ENCODE data around the gene MAP4K4.

MAP4K4 gene

GRCh38 chr2:101816598-101816997 is 119.1 kb downstream of the MAP4K4 start:
- no peak for DNase-seq (ENCODE audit: low read depth)

DNA sequence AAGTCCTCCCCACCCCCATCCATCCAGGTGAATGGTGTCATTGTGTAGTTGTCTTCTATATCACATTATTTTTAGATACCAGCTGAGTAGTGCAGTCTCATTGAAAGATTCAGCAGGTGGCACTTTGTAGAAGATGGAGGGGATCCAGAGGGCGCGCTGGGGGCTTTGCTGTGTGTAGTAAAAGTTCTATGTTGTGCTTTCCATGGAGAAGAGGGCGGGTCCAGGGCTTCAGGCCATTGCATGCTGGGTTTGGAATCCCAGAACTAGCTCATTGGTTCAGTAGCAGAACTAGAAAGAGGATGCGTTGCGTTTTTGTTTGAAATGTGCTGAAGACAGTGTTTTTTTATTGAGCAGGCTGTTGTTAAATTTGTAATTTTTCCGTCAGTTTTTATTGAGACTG is 120.0 kb downstream of the MAP4K4 start:
- no peak for DNase-seq (ENCODE audit: low read depth)

DNA sequence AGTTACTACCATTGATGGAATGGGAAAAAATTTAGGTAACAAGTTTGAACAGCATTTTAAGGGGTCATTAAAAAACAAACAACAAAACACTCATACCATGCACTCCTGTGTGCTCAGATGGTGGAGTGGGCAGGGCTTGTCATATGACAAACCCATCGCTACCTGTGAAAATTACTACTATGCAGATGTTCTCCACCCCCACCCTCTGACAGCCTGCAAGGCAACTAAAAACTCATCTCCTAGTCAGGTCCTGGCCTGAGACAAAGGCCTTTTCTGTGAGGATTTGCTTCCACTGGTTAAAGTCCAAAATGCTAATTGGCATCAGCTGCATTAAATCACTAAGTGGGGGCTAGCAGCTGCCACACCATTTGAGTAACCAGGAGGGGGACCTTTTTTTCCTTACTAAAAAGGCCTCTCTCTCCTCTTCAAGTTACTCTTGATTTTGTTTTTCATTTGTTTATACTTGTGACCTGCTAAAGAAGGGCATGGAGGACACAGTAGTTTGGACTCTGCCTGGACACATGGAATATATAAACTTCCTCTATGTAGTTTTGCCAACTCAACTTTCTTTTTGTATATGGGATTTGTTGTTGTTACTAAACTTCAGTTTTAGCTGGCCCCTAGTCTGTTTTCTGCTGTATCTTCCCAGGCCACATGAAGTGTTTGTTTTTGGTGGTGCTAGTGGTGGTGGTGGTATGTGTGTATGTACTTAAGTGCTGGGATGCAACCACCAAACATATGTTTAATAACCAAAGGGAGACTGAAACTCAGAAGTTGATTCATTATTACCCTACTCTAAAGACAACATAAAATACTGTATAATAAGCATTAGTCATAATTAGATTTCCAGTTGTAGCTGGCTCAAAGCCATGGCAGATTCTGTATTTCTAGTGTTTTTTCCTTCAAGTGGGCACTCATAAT is 121.3 kb downstream of the MAP4K4 start:
- DNase-seq (ENCODE audit: low read depth), result peak; percentile 78

DNA sequence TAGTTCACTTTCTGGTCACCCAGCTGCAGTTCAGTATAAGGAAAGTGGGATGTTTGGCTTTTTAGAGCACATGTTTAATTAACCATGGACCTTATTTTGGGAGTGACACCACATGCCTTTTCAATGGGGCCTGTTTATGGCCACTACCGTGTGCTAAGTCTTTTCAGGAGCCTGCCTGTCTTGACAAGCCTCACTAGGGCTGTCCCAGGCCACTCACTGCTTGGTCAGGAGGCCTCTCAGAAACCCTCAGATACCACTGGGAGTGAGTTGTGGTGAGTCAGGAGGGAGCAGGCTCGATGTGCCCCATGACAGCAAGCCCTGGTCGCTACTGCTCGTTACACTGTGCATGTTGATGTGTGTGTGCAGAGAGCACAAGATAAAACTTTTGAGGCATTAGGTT is 123.0 kb downstream of the MAP4K4 start:
- DNase-seq (ENCODE audit: low read depth), result peak; percentile 95

GRCh38 chr2:101821059-101821805 is 123.7 kb downstream of the MAP4K4 start:
- DNase-seq (ENCODE audit: low read depth), result peak; percentile 70

- DNase-seq (ENCODE audit: low read depth), result peak; percentile 61
Observed at GRCh38 chr2:101821828-101822458, 124.4 kb downstream of the MAP4K4 start.

GRCh38 chr2:101823347-101823791 is 125.9 kb downstream of the MAP4K4 start:
- peak; percentile 77 for DNase-seq (ENCODE audit: low read depth)

GRCh38 chr2:101823859-101824258 is 126.4 kb downstream of the MAP4K4 start:
- peak; percentile 86 for DNase-seq (ENCODE audit: low read depth)

DNA sequence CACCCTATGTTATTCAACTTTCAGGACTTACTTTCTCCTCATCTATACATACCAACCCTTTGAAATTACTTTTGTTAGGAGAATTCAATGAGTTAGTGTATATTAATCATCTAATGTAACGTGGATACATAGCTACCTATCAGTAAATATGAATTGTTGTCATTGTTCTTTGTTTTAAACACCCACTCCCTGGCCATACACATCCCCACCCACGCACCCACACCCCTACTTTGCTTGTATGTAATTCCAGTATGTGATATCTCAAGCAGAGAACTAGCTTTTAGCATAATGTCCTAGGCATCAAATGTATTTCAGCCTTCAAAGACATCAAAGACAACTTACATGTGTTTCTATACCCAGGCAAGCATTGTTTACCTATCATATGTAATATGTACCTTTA is 129.2 kb downstream of the MAP4K4 start:
- no peak for DNase-seq (ENCODE audit: low read depth)

- DNase-seq (ENCODE audit: low read depth), result peak; percentile 96
Observed at GRCh38 chr2:101827246-101827645, 129.7 kb downstream of the MAP4K4 start.

DNA sequence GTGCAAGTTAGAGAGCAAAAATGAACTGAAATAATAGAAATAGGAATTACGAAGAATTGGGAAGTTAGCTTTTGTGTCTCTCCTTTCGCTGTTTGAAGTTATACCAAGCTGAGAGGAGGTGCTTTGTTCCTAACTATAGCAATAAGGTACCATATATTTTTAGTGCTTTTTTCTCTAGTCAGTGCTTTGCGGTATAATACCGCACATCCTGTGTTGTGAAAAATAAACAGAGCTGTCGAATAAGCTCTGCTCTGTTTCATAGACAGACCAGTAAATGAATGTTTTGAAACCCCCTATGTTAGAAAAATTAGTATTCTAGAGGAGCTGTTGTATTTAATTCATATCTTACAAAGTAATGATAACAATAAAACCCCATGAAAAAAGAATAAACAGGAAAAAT is 130.8 kb downstream of the MAP4K4 start:
- no peak for DNase-seq (ENCODE audit: low read depth)

DNA sequence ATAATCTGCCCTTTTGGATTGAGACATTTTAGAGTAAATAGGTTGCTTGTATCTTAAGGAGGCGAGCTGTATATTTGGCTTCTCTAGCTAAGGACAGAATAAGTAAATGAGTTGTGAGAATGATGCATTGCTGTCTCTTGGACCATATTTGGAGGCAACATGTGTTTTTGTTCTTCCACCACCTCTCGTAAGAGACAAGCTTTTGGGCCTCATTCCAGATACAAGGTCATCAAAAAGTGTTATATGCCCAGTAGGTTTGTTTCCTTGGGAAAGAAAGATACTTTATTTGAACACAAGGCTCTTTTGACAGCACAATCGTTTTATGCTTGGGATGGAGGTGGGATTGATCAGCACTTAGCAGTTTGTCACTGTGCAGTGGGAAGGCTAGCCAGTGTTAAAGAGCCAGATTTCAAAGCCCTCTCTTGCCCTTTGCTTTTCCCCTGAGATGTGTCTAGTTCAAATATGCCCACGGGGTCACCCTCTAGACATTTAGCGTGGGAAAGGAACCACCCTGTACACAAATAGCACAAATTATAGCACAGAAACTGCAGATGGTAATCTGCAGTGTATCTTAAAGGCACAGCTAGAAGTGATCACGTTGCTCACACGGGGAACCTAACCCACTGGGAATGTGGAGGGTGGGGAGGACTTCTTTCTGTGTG is 131.3 kb downstream of the MAP4K4 start:
- DNase-seq (ENCODE audit: low read depth), result no peak

GRCh38 chr2:101829429-101829828 is 131.9 kb downstream of the MAP4K4 start:
- DNase-seq (ENCODE audit: low read depth), result no peak

DNA sequence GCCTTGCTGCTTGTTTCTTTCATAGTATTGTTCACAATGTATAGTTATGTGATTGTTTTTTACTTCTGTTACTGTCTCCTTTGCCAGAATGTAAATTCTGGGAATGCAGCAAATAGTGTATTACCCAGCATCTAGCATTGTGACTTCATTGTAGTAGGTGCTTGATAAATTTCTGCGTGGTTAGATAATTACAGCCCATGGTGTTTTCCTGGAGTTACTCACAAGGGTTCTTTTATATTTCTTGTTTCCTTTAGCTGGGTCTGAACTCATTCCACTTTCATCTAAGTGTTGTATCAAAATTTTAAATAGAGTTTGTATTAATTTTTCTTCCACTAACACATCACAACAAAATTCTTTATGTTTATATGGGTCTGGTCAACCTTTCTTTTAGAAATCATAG is 132.6 kb downstream of the MAP4K4 start:
- DNase-seq (ENCODE audit: low read depth), result no peak

GRCh38 chr2:101830555-101830954 is 133.0 kb downstream of the MAP4K4 start:
- peak; percentile 75 for DNase-seq (ENCODE audit: low read depth)

- DNase-seq (ENCODE audit: low read depth), result peak; percentile 83
Observed at GRCh38 chr2:101831351-101831865, 133.9 kb downstream of the MAP4K4 start.

- DNase-seq (ENCODE audit: low read depth), result peak; percentile 52
Observed at GRCh38 chr2:101832114-101832513, 134.6 kb downstream of the MAP4K4 start.

DNA sequence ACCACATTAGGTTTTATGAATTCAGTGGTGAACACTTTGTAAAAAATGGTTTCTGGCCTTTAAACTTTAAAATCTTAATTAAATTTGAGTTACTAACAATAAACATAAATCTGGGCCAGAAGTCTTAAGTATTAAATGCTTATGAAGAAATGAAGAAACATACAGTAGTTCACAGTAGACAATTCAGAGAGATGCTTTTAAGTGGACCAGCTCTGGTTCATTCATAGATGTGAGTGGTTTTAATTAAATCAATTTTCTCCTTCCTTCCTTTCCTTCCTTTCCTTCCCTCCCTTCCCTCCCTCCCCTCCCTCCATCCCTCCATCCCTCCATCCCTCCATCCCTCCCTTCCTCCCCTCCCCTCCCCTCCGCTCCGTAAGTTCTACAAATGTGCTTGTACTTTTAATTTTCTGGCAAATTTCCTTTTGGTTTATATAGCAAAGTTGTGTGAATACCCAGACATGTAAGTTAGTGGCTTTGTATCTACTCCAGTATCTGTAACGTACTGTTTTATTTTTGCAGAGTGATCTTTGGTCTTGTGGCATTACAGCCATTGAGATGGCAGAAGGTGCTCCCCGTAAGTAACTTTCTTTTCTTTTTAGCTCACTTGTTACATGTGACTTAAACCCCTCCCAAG is 136.5 kb downstream of the MAP4K4 start:
- no peak for DNase-seq (ENCODE audit: low read depth)

DNA sequence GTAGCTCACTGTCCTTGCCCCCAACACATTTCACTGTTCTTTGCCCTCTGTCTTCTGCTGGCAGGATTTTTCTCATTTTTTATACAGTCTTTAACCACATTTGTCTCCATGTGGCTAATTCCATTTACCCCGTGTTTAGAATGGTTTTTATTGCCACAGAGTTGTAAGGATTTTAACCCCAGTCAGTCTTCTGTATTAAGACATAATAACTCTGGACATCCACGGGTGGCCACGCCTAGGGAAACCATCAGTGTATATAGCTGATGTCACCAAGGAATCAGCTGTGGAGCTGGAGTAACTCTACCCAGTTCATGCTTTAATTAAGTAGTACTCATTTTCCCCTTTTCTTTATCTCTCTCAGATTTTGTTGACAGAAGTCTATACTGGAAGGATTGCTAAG is 139.8 kb downstream of the MAP4K4 start:
- no peak for DNase-seq (ENCODE audit: low read depth)

DNA sequence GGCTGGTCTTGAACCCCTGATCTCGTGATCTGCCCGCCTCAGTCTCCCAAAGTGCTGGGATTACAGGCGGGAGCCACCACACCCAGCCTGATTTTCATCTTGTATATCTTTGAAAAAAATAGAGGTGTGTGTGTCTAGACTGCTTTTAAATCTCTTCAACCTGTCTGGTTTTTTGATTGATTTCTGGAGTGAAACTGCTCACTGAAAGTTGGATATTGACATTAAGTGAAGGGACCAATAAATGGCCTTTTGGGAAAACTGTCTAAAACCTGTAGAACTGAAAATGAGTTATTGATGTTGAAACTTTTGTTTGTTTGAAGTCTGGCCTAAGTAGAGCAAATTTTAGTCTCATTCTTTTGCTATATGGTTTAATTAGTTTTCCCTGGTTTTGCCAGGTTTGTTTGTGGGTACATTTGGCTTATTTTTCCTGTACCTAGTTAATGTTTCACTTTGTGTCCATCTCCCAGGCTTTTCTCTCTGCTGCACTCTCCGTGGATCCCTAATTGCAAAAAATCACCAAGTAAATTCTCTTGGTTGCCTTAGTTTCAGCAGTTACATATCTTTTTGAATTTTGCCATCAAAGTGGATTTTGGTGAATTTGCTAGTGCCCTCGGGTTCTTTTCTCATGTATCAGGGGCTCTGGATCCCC is 144.3 kb downstream of the MAP4K4 start:
- DNase-seq (ENCODE audit: low read depth), result no peak

DNA sequence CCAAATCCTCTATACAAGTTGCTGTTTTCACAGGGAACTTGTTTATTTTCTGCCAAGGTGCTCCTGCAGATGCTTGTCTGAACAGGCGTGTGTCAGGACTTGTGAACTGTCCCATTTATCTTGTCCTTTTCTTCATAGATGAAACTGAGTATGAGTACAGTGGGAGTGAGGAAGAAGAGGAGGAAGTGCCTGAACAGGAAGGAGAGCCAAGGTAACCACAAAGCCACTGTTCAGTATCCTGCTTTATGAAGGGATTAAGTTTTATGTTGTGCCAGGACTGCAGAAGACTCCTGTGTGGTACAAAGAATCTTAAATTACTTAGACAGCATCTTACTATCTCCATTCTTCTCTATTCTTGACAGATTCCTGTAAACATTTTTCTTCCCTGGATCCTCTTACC is 145.0 kb downstream of the MAP4K4 start:
- no peak for DNase-seq (ENCODE audit: low read depth)
